SK-N-SH (cell line): Measurements from ENCODE around the gene C11orf91.

Source experiments
- CTCF ChIP-seq: fragments of 200-600 bp; sonication (generic); IDR thresholded peaks from 2 replicates; pipeline ENCODE4 v1.6.1; 2017; ENCODE audit warnings: antibody characterized with exemption, mild to moderate bottlenecking, moderate library complexity
- TF ChIP-seq, protein P1 (sequence below): fragments of 150-350 bp; IDR thresholded peaks from 2 replicates; pipeline ENCODE4 v1.6.1; 2017; ENCODE audit warnings: antibody characterized with exemption, low read length, low read depth, borderline replicate concordance

DNA sequence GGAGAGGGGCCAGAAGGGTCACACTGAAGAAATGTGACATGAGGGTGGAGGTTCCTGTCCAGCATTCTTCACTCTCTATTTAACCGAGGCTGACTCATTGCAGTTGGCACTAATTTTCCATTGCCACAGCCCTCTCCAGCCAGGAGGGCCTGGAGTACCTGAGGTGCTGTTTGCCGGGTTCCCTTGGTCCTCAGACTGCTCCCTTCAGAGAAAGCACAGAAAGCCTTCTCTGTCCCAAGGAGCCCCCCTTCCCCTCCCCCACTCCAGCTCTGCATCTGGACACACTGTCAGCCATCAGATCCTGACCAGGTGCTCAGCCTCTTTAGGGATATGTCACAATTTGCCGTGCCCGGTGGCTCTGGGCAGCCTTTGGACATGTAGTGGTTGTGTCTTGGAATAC, 3.2 kb upstream of the C11orf91 start:
- TF ChIP-seq, protein P1, sequence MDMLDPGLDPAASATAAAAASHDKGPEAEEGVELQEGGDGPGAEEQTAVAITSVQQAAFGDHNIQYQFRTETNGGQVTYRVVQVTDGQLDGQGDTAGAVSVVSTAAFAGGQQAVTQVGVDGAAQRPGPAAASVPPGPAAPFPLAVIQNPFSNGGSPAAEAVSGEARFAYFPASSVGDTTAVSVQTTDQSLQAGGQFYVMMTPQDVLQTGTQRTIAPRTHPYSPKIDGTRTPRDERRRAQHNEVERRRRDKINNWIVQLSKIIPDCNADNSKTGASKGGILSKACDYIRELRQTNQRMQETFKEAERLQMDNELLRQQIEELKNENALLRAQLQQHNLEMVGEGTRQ: no peak
- TF ChIP-seq CTCF: no peak
